DOHH2 (cell line): Measurements from ENCODE around the gene HHATL.

ENCODE experiments used
- H3F3A ChIP-seq: fragments of 200-600 bp; sonication (generic), shearing (Covaris generic); 2 replicates; pipeline ENCODE4 v1.6.0; 2016; ENCODE audit warnings: antibody characterized with exemption, mild to moderate bottlenecking; ENCODE audit not compliant: control insufficient read depth, insufficient read depth
- H3K27ac ChIP-seq: fragments of 200-600 bp; sonication (generic); 2 replicates; pipeline ENCODE4 v1.5.1; 2014; ENCODE audit warnings: low read depth, mild to moderate bottlenecking, low read length, moderate library complexity
- H3K27me3 ChIP-seq: fragments of 200-600 bp; sonication (generic); 2 replicates; pipeline ENCODE4 v1.6.1; 2014; ENCODE audit warnings: mild to moderate bottlenecking, low read length, mixed read lengths; ENCODE audit not compliant: control insufficient read depth
- H3K36me3 ChIP-seq: fragments of 200-600 bp; sonication (generic); 2 replicates; pipeline ENCODE4 v1.6.1; 2014; ENCODE audit warnings: mild to moderate bottlenecking, low read length, moderate library complexity, mixed read lengths; ENCODE audit not compliant: control insufficient read depth
- H3K4me1 ChIP-seq: fragments of 200-600 bp; sonication (generic); 2 replicates; pipeline ENCODE4 v1.6.1; 2014; ENCODE audit warnings: mild to moderate bottlenecking, low read length, mixed read lengths; ENCODE audit not compliant: control insufficient read depth
- H3K4me2 ChIP-seq: fragments of 200-600 bp; sonication (generic); 2 replicates; pipeline ENCODE4 v1.6.0; 2014; ENCODE audit warnings: mild to moderate bottlenecking, low read length, moderate library complexity
- H3K4me3 ChIP-seq: fragments of 200-600 bp; sonication (generic); 2 replicates; pipeline ENCODE4 v1.5.1; 2014; ENCODE audit warnings: mild to moderate bottlenecking, low read length, mixed read lengths
- H3K79me2 ChIP-seq: fragments of 200-600 bp; sonication (generic); 2 replicates; pipeline ENCODE4 v1.6.1; 2014; ENCODE audit warnings: mild to moderate bottlenecking, low read length, mixed read lengths; ENCODE audit not compliant: control insufficient read depth
- H3K9me2 ChIP-seq: fragments of 200-600 bp; sonication (generic); replicated peaks from 2 replicates; pipeline ENCODE4 v1.6.1; 2014; ENCODE audit warnings: mild to moderate bottlenecking, low read length, mixed read lengths; ENCODE audit not compliant: control insufficient read depth
- H3K9me3 ChIP-seq: fragments of 200-600 bp; sonication (generic); 2 replicates; pipeline ENCODE4 v1.6.1; 2014; ENCODE audit warnings: antibody characterized with exemption, low read length, mixed read lengths; ENCODE audit not compliant: control insufficient read depth, insufficient read depth
- H4K20me1 ChIP-seq: fragments of 200-600 bp; sonication (generic); 2 replicates; pipeline ENCODE4 v1.6.0; 2014; ENCODE audit warnings: low read depth, mild to moderate bottlenecking, antibody characterized with exemption, low read length, moderate library complexity; ENCODE audit not compliant: control insufficient read depth, insufficient read depth
- EZH2phosphoT487 ChIP-seq: fragments of 200-600 bp; sonication (generic); IDR thresholded peaks from 2 replicates; pipeline ENCODE4 v1.6.1; 2017; ENCODE audit warnings: borderline replicate concordance, mild to moderate bottlenecking, antibody characterized with exemption, low read length, moderate library complexity, mixed read lengths
- TF ChIP-seq, protein P1 (sequence below): fragments of 200-600 bp; sonication (generic); IDR thresholded peaks from one replicate; pipeline ENCODE4 v1.5.1; 2014; ENCODE audit warnings: antibody characterized with exemption, mild to moderate bottlenecking, low read depth, low read length; ENCODE audit not compliant: poor library complexity, severe bottlenecking

The HHATL gene

DNA sequence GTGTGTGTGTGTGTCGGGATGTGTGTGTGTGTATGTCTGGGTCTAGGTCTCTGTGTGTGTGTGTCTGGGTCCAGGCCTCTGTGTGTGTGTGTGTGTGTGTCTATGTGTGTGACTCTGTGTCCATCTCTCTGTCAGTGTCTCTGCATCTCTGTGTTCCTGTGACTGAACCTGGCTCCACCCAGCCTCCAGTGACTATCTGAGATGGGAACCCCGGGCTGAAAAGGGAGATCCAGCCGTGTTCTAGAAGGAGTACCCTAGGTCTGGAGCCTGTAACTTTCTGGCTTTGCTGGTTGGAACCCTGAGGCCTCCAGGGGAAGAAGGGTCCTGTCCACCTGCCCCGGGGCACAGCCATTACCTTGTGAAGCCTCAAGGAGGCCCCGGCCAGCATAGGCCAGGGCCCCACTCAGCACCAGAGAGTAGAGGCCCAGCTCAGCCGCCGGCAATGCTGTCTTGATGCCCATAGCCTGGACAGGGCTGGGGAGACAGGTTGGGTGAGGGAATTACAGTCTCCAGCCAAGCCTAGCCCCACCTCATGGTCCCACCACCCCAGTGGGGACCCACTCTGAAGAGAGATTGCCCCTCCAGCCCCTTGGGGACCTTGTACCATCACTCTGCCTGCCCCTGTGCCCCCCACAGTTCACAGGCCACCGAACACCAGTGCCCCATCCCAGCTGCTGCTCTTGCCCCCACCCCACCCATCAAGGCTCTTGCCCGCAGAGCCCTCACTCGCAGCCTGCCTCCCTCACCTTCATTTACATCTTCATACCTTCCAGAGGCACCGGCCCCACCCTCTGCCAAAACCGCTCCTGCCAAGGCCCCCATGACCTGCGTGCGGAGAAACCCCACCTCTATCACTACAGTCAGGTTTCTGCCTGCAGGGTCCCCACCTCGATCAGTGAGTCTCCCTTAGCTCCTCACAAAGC lies 2.0 kb downstream of the HHATL start:
- H3K9me3 ChIP-seq: no peaks in the 10 kb centered on the region
- no peaks in the 10 kb centered on the region for H3K27me3 ChIP-seq
- no peaks in the 10 kb centered on the region for H3K9me2 ChIP-seq
- H3K4me2 ChIP-seq: no peak overlapping the region
- TF ChIP-seq, protein P1, sequence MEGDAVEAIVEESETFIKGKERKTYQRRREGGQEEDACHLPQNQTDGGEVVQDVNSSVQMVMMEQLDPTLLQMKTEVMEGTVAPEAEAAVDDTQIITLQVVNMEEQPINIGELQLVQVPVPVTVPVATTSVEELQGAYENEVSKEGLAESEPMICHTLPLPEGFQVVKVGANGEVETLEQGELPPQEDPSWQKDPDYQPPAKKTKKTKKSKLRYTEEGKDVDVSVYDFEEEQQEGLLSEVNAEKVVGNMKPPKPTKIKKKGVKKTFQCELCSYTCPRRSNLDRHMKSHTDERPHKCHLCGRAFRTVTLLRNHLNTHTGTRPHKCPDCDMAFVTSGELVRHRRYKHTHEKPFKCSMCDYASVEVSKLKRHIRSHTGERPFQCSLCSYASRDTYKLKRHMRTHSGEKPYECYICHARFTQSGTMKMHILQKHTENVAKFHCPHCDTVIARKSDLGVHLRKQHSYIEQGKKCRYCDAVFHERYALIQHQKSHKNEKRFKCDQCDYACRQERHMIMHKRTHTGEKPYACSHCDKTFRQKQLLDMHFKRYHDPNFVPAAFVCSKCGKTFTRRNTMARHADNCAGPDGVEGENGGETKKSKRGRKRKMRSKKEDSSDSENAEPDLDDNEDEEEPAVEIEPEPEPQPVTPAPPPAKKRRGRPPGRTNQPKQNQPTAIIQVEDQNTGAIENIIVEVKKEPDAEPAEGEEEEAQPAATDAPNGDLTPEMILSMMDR: no peak
- no peak for TF ChIP-seq EZH2phosphoT487
- H3K27ac ChIP-seq: no peak overlapping the region
- no peak overlapping the region for H3K4me3 ChIP-seq
- no peaks in the 10 kb centered on the region for H3K79me2 ChIP-seq
- no peaks in the 10 kb centered on the region for H3F3A ChIP-seq
- H3K36me3 ChIP-seq: no peaks in the 10 kb centered on the region
- no peaks in the 10 kb centered on the region for H4K20me1 ChIP-seq
- no peaks in the 10 kb centered on the region for H3K4me1 ChIP-seq

DNA sequence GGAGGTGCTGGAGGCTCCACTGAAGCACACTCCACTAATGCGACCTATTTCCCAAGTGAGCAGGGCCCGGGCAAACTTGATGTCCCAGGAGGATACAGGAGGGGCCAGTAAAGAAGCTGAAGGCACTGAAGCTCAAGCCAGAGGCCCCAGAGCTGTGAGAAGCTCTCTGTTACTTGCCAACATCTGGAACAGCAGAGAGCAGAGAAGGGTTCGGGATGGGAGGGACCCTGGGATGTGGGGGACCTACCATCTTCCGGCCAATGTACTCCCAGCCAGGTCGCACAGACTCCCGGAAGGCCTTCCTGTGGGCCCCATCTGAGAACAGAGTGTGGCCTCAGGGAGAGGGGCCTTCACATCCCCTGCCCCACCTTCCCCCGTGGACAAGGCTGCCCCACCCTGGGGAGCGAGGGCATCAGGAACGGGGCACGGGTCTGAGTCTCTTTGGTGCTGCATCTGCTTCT lies 3.1 kb downstream of the HHATL start:
- no peak overlapping the region for H3K27ac ChIP-seq
- no peaks in the 10 kb centered on the region for H4K20me1 ChIP-seq
- H3K9me2 ChIP-seq: no peaks in the 10 kb centered on the region
- TF ChIP-seq, protein P1: no peak
- no peak for TF ChIP-seq EZH2phosphoT487
- 0 out of 2 replicates have a peak, but pooled peaks cover 3% of the 10 kb centered on the region for H3K27me3 ChIP-seq
- H3F3A ChIP-seq: no peaks in the 10 kb centered on the region
- no peaks in the 10 kb centered on the region for H3K79me2 ChIP-seq
- no peaks in the 10 kb centered on the region for H3K4me1 ChIP-seq
- H3K9me3 ChIP-seq: no peaks in the 10 kb centered on the region
- H3K4me3 ChIP-seq: no peak overlapping the region
- no peak overlapping the region for H3K4me2 ChIP-seq
- no peaks in the 10 kb centered on the region for H3K36me3 ChIP-seq

DNA sequence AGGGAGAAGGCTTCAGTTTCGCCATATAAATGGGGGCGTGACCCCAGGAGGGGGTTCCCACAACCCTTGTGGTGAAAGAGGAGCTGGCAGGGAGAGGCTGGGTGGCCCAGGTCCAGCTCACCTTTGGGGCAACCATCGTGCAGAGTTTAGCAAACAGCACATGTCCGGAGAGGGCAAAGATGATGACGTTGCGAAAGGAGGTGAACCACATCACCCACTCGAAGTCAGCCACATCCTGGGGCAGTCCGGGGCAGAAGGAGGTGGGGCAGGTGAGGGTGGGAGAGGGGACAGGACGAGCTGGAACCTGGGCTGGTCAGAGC lies 3.7 kb downstream of the HHATL start:
- H3K36me3 ChIP-seq: no peaks in the 10 kb centered on the region
- H3K9me3 ChIP-seq: no peaks in the 10 kb centered on the region
- no peaks in the 10 kb centered on the region for H3F3A ChIP-seq
- H3K4me3 ChIP-seq: no peak overlapping the region
- H3K27ac ChIP-seq: no peak overlapping the region
- H3K27me3 ChIP-seq: 0 out of 2 replicates have a peak, but pooled peaks cover 3% of the 10 kb centered on the region
- H3K79me2 ChIP-seq: no peaks in the 10 kb centered on the region
- H4K20me1 ChIP-seq: no peaks in the 10 kb centered on the region
- no peak overlapping the region for H3K4me2 ChIP-seq
- TF ChIP-seq EZH2phosphoT487: no peak
- TF ChIP-seq, protein P1: no peak
- no peaks in the 10 kb centered on the region for H3K9me2 ChIP-seq
- H3K4me1 ChIP-seq: no peaks in the 10 kb centered on the region
